NCI-H69 (cell line): ENCODE results near the gene CENPH.
A peak's percentile ranks its signal among the peaks of the same experiment; 100 is the strongest.
"Not testable (repeated sequence)": the region's sequence is repeated elsewhere in the genome, so short reads cannot be mapped to it uniquely, and the experiment has no call there.

ENCODE experiments used
- DNase-seq: peaks from one replicate; lab custom pipeline; 2025; lab: John Stamatoyannopoulos, UW

CENPH gene

GRCh38 chr5:69209602-69210001, 20.2 kb downstream of the CENPH start:
- no peak for DNase-seq

GRCh38 chr5:69211200-69211599, 21.8 kb downstream of the CENPH start:
- no peak for DNase-seq

GRCh38 chr5:69212022-69212421, 22.6 kb downstream of the CENPH start:
- no peak for DNase-seq

- DNase-seq = peak; percentile 8
Measured at GRCh38 chr5:69213513-69214215, 24.3 kb downstream of the CENPH start.

DNA sequence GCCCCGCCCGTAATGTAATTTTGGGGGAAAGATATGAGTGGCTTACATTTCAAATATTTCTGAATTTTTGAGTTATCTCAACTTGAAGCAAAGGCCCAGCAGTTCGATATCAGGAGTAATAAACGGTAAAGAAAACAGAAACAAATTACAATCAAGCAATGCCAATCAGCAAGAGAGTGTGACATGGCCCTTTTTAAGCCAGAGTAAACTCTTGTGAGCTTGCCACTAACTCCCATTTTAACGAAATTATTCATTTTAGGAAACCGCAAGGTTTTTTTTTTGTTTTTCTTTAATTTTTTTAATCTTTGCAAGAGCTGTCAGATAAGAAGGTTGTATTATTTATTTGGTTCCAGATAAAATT, 27.7 kb downstream of the CENPH start:
- DNase-seq = no peak

- DNase-seq = peak; percentile 98
Measured at GRCh38 chr5:69217548-69218526, 28.5 kb downstream of the CENPH start.

DNA sequence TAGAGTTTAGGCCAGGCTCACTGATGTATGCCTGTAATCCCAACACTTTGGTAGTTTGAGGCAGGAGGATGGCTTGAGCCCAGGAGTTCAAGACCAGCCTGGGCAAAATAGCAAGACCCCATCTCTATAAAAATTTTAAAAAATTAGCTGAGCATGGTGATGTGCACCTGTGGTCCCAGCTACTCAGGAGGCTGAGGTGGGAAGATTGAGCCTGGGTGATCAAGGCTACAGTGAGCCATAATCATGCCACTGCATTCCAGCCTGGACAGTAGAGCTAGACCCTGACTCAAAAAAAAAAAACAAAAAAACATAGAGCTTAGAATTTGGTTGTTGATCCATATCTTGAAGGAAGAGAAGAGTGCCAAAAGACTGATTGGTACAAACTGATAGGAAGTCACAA, 30.6 kb downstream of the CENPH start:
- DNase-seq = no peak

- not testable (repeated sequence) for DNase-seq
Measured at GRCh38 chr5:69220371-69220770, 31.0 kb downstream of the CENPH start.

DNA sequence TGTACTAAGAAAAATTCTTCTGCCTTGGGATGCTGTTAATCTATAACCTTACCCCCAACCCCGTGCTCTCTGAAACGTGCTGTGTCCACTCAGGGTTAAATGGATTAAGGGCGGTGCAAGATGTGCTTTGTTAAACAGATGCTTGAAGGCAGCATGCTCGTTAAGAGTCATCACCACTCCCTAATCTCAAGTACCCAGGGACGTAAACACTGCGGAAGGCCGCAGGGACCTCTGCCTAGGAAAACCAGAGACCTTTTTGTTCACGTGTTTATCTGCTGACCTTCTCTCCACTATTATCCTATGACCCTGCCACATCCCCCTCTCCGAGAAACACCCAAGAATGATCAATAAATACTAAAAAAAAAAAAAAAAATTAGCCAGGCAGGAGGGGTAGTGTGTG, 31.4 kb downstream of the CENPH start:
- not testable (repeated sequence) for DNase-seq

- no peak for DNase-seq
Measured at GRCh38 chr5:69224520-69224919, 35.1 kb downstream of the CENPH start.

GRCh38 chr5:69225860-69226259, 36.5 kb downstream of the CENPH start:
- no peak for DNase-seq

- no peak for DNase-seq
Measured at GRCh38 chr5:69230181-69230580, 40.8 kb downstream of the CENPH start.

DNA sequence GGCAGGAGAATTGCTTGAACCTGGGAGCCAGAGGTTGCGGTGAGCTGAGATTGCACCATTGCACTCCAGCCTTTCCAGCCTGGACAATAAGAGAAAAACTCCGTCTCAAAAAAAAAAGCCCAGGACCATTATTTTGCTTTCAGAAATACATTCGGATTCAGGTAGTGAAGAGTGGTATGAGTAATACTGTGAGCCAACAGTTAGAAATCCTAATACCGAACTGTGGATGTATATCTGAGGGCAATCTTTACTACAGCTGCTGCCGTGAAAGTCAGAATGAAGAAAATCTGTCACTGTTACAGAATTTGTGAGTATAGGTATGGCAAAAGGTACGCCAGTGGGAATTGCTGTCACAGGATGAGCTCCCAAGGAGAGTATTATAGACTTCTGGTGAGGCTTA, 41.9 kb downstream of the CENPH start:
- no peak for DNase-seq

DNA sequence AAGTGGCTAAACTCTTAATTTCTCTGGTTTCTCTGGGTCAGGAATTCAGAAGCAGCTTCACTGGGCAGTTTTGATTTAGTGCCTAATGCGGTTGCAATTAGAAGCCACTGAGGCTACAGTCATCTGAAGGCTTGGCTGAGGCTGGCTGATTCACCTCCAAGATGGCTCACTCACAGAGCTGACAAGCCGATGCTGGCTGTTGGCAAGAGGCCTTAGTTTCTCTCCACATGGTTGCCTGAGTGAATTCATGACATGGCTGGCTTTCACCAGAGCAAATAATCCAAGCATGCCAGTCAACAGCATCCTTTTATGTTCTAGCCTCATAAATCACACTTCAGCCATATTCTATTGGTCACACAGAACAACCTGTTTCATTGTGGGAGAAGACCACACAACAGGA, 42.5 kb downstream of the CENPH start:
- no peak for DNase-seq

- DNase-seq = peak; percentile 96
Measured at GRCh38 chr5:69234457-69235268, 45.3 kb downstream of the CENPH start, which contains the start of gene CDK7. Gene CDK7, plus strand, starts transcription at chr5:69234886. Its CDS starts 90 bp downstream, at chr5:69234976.

DNA sequence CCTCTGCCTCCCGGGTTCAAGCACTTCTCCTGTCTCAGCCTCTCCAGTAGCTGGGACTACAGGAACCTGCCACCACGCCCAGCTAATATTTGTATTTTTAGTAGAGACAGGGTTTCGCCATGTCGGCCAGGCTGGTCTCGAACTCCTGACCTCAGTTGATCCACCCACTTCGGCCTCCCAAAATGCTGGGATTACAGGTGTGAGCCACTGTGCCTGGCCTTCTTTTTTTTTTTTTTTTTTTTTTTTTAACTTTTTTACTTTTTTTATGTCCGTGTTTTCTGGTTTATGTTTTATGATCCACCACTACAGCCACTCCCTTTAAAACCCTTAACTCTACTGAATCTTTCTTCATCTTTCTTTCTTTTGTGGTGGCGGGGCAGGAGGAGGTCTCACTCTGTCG, 47.4 kb downstream of the CENPH start:
- not testable (repeated sequence) for DNase-seq

DNA sequence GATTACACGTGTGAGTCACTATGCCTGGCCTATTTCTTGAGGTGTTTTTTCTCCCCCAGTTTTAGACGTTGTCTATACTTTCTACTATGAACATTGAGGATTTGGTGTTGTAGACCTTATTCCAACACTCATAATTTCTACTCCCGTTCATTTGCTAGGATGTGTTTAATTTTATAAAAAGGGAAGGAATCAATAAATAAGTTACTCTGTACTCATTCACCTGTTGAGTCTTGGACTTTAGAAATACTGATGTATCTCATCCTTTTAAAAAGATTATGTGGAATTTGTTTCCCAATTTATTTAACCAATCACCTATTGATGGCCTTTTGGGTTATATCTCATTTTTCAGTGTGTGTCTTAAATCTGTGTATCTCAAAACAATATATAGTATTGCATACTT, 48.5 kb downstream of the CENPH start:
- no peak for DNase-seq

DNA sequence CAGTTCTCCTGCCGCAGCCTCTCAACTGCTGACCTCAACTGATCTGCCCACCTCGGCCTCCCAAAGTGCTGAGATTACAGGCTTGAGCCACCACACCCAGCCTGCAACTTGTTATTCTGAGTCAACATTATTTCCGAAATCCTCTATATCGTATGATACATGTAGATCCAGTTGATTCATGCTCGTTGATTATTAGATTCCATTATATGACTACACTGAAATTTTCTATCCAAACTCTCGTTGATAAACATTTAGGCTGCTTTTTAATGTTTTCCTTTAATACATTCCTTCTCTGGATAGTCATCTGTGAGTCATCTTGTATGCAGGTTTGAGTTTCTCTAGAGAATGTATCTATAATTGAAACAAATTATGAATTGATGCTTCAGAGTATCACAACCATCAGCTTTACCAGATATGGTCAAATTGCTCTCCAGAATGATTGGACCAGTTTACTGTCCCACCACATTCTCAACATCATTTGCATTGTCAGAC, 49.4 kb downstream of the CENPH start:
- DNase-seq = no peak

- DNase-seq = no peak
Measured at GRCh38 chr5:69242215-69242927, 53.0 kb downstream of the CENPH start.

DNA sequence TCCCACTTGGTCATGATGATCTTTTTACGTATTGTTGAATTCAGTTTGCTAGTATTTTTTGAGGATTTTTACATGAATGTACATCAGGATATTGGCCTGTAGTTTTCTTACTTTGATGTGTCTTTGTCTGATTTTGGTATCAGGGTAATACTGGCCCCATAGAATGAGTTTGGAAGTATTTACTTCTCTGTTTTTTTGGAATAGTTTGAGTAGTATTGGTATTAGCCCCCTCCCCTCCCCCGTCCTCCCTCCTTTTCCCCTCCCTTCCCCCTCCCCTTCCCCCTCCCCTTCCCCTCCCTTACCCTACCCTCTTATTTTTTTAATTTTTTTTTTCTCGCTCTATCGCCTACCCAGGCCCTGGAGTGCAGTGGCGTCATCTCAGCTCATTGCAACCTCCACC, 55.6 kb downstream of the CENPH start:
- DNase-seq = no peak

DNA sequence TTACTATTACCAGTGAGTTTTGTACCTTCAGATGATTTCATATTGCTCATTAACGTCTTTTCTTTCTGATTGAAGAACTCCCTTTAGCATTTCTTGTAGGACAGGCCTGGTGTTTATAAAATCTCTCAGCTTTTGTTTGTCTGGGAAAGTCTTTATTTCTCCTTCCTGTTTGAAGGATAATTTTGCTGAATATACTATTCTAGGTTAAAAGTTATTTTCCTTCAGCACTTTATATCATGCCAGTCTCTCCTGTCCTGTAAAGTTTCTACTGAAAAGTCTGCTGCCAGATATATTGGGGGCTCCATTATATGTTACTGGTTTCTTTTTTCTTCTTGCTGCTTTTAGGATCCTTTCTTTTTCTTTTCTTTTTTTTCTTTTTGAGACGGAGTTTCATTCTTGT, 58.6 kb downstream of the CENPH start:
- DNase-seq = no peak
